Left cardiac atrium (tissue), 4 donors: Measurements from ENCODE around the gene CCDC87. TPM values are rescaled to one million over a fixed set of nuclear protein-coding genes. Genes with fewer than 3 reads are reported as not detected.
"Not testable (repeated sequence)": the region's sequence is repeated elsewhere in the genome, so short reads cannot be mapped to it uniquely, and the experiment has no call there.

ENCODE experiments used
- ATAC-seq, 2 donors: fragments of 200-7000 bp; cut with Tn5 transposase; one replicate each; pipeline ENCODE4 v1.9.1; 2020; ENCODE audit warnings: mild to moderate bottlenecking in 2 of 2, moderate library complexity in 2 of 2
- DNase-seq: peaks from one replicate; pipeline ENCODE4 v3.0.0-alpha.2; 2020
- intact Hi-C, 2 donors: fragments of 100-400 bp; cut with DNase I; formaldehyde crosslinking; loops; one replicate each; pipeline versions ENCODE4 v1.14.1 to v1.15.1; 2022 to 2023
- total RNA-seq, 2 donors: library from RNA; stranded (reverse); fragmentation: NEBNext Ultra II Directional; extraction: Animal tissue kit (Norgen Biotek cat#: 25700); gene quantifications; one replicate each; pipeline ENCODE4 v1.2.1, GENCODE V29; 2021
- donor health status: DM: no; HTN: yes; CAD: no.
- donor health status: DM: no; HTN: yes; CAD: no; lungs with severe emphysema.
- donor health status: DM: yes; HTN: yes; CAD: no.
- donor health status: Dilated cardiomyopathy.

The CCDC87 gene
- total RNA-seq, 2 donors from 2014 or later, result 0.18 to 0.39 TPM

DNA sequence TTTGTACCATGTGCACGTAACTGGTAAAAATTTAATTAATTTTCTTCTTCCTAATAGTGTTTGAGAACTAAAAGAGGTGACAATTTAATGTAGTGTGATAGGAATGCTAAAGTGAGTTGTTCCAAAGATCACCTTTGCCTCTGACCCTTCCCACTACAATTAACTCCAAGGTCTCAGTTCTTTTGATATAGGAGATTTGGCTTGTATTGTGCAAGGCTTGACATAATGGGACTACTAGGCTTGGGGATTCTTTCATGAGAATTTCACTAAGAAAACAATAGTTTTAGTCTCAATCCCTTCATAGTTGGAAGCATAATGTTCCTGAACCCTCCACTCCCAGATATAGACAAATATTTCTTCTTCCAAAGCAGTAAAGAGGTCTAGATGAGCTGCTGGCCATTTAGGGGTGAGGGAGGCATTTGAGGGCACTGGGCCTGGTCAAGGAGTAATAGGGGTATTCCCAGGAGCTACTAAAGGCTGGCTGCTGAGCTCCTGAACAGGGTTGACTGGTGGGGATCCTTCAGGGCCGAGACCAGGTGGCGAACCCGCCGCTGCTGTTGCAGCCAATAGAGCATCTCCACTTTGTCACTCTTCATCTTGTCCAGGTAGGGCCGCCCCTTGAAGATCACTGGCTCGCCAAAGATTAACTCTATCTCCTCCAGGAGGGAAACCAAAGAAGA is 2.7 kb downstream of the CCDC87 start:
- intact Hi-C loops, result no loop called here
- DNase-seq (no peak), ATAC-seq (no peak)

DNA sequence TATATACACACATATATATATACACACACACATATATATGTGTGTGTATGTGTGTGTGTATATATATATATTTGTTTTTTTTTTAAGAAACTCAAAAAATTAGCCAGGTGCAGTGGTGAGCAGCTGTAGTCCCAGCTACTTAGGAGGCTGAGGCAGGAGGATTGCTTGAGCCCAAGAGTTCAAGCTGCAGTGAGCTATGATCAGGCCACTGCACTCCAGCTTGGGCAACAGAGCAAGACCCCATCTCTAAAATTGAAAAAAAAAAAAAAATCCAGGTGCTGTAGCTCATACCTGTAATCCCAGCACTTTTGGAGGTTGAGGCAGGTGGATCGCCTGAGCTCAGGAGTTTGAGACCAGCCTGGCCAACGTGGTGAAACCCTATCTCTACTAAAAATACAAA is 3.5 kb downstream of the CCDC87 start:
- DNase-seq, intact Hi-C loops, ATAC-seq: not testable (repeated sequence)

DNA sequence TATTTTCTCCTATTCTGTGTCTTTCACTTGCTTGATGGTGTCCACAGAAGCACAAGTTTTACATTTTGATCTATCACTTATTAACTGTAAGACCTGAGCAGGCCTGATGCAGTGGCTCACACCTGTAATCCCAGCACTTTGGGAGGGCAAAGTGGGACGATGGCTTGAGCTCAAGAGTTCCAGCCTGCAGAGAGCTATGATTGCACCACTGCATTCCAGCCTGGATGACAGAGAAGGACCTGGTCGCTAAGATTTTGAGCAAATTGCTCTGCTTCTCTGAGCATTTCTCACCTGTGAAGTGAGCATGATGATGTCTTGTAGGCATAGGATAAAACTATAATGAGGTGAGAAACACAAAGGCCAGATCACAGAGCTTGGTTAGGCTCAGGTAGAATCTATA is 6.7 kb downstream of the CCDC87 start:
- no peak for DNase-seq
- no peak for ATAC-seq
- intact Hi-C loops, result no loop called here

DNA sequence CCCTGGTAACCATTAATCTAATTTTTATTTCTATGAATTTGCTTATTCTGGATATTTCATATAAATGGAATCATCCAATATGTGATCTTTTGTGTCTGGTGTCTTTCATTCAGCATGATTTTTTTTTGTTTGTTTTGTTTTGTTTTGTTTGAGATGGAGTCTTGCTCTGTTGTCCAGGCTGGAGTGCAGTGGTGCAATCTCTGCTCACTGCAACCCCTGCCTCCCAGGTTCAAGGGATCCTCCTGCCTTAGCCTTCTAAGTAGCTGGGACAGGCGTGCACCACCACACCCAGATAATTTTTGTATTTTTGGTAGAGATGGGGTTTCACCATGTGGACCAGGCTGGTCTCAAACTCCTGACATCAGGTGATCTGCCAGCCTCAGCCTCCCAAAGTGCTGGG is 7.4 kb downstream of the CCDC87 start:
- DNase-seq, intact Hi-C loops, ATAC-seq: not testable (repeated sequence)

DNA sequence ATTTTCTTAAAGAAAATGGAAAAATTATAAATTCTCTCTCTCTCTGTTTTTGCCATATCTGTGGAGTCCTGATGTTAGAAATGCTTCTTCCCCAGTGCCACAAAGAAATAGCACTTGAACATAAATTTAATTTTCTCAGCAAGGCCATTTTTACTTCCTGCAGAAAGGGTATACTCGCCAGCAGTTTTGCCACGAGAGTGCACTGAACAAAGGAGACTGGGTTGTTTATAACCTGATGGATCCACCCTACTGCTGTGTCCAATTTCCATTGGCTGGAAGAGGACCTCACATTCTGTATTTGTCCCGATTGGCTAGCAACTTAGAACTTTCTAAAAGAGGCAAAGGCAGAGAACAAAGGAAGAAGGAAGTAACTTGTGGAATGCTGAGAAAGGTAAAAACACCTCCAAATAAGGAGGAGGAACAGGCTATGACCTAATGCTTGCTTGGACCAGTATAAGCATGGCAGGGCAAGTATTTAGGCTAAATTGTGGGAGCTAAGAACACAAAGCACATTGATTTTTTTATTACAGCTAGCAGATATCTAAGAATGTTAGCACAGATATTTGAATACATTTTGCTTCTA is 10.2 kb downstream of the CCDC87 start:
- intact Hi-C loops, DNase-seq, ATAC-seq: not testable (repeated sequence)

DNA sequence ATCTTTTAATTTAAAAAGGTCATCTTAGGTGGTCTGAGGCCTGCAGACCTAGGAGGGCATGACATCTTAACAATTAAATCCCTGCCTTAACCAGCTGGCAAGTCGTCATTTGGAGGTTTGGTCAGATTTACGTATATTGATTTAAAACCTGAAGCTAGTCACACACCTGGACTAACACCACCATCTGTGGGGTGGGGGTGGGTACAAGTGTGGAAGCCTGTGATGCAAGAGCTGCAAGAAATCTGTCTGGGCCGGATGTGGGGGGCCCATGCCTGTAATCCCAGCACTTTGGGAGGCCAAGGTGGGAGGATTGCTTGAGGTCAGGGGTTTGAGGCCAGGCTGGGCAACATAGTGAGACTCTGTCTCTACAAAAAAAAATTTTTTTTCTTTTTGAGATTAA is 11.6 kb downstream of the CCDC87 start:
- ATAC-seq (no peak), DNase-seq (no peak)
- intact Hi-C loops, result no loop called here

DNA sequence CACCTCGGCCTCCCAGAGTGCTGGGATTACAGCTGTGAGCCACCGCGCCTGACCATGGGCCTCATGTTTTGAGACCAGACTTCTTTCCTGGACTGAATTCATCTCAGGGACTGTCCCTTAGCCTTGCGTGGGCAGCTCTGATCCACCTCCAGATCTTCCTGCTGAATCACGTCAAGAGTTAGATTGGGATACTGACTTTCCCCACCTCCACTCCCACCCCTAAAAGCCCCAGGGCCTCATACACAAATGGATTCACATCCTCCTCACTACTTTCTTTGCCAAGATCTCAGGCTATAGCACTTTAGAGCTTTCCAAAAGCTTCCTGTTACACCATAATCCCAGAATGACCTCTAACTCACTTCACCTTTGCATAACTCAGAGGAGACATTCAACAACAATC is 12.1 kb downstream of the CCDC87 start:
- DNase-seq, result no peak
- intact Hi-C loops, result no loop called here
- no peak for ATAC-seq

DNA sequence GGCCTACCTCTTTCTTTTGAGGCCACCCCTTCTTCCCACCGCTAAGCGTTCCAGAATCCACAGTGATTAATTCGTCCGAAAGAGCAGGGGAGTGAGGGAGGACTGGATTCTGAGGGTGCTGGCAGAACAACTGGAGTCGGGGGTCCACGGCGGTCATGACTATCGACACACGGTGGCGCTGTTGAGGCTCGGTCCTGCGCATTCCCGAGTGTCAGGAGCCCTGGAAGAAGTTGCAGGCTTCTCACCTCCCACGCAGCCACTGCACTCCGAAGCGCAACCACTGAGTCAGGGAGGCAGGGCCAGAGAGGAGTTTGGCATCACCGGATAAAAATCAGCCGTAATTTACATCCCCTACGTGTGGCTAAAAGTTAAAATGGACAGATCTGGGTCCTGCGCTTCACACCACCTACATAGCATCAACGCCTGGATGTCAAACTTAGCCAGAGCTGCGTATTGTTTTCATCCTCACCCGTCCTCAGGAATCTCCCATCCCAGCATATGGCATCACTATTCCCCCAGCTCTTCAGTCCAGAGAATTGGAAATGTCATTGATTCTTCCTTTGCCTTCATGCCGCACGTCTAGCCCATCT is 13.8 kb downstream of the CCDC87 start:
- DNase-seq, result peak; percentile 88
- ATAC-seq, result peak; percentile 92 to 96
- intact Hi-C loops, result loop anchor here (1.0 to 10.0 kb wide), 3 partner anchors 99 to 256 kb away; no protein-coding TSS in a partner anchor

DNA sequence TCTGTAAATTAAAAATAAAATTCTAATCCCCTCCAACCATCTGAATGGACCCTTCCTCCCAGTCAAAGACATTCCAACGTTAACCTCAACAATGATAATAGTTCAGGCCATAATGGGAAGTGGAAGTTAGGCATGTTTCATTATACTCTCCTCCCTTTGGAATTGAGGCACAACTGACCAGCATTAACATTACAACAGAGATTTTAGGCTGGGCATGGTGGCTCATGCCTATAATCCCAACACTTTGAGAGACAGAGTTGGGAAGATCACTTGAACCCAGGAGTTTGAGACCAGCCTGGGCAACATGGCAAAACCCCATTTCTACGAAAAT is 22.0 kb downstream of the CCDC87 start:
- intact Hi-C loops, result loop anchor here (10.0 kb wide), 1 partner anchor 264 kb away; no protein-coding TSS in a partner anchor
- ATAC-seq (no peak), DNase-seq (no peak)

DNA sequence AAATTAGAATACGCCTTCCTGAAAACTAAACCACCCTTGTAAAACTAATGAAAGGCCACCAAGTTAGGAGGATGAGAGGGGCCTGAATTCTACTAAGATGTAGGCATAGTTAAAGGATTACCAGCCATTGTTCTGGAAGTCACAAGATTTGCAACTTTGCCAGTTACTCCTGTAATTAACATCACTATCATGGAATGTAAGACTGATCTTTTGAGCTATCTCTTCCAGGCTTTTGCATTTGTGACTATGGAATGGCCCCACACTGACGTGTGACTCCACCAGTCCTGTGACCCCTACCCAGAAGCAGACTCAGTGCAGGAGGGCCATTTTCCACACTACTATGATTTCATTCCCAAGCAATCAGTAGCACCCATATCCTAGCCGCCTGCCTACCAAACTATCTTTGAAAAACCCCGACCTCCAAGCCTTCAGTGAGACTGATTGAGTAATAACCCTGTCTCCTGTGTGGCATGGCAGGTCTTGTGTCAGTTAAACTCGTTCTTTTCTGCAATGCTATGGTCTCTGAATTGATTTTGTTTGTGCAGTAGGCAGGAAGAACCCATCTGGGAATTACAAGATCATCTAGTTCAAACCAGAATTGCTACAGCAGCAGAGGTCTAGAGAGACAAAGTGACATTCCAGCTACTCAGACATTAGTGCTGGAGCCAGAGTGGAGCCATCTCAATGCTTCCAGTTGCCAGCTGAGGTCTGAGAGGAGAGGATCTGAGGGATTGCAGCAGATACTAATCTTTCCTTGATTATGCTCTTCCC is 22.6 kb downstream of the CCDC87 start:
- intact Hi-C loops, result loop anchor here (10.0 kb wide), 1 partner anchor 265 kb away; no protein-coding TSS in a partner anchor
- ATAC-seq, result no peak
- no peak for DNase-seq

DNA sequence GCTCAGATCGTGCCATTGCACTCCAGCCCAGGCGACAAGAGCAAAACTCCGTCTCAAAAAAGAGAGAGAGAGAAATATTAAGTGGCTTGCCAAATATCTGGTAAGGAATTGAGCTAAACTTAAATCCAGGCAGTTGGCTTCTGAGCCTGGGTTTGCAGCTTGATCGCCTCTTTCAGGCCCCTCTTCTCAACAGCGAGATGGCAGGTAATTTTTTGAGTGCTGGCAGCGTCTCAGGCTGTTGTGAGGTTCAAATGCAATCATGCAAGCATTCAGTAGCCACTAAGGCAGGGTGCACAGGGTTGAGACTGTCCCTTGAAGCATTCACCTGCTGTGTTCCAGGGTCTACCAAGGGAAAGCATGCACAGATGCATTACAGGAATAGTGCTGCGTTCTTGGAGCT is 23.8 kb downstream of the CCDC87 start:
- DNase-seq (no peak), ATAC-seq (no peak)
- intact Hi-C loops, result no loop called here

DNA sequence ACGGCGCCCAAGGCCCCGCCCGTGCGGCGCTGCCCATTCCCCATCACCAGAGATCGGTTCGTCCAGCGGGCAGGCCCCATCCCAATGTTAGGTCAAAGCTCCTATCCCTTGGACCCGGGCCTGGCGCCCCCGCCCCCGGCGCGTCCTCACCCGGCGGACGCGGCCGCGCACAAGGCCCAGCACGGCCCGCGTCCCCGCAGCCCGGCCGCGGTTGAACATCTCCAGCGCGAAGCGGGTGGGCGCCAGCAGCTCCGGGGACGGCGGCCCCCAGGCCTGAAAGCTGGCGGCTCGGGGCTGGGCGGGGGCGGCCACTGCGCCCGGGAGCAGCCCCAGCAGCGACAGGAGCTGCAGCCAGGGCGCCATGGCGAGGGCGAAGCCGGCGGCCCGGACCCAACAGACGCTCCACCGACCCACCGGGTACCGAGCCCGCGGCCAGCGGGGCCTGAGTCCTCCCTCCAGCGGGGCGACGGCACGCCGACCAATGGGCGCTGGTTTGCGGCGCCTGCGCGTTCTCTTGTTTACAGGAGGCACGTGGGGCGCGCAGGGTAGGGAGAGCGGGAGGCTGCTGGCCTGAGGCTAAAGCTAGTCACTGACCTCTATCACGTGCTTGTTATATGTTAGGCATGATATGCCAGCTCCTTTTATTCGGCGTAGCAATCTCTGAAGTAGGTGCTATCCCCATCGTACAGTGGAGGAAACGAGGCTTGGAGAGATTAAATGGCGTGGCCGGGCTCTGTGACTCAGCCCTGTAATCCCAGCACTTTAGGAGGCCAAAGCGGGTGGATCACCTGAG is 24.5 kb downstream of the CCDC87 start, which contains the start of gene CTSF:
Gene CTSF (minus strand): TSS at position 483 of the 793 bp plus-strand sequence. CDS start 120 bp downstream, at position 363.
- intact Hi-C loops, result no loop called here

DNA sequence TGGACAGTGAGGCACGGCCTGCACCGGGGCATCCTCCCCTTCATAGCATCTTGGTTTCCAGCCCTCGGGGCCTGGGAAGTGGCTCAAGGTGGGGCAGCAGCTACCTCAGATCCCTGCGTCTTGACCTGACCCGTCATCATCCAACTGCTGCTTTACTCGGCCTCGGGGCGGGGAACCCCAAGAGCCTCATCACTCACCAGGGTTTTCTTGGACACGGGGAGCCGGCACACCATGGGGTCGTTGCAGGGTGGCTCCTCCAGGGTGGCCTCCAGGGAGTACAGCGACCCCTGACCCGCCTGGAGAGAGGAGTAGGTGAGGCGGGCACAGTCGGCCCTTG is 25.1 kb downstream of the CCDC87 start:
- intact Hi-C loops, result no loop called here
- no peak for DNase-seq
- ATAC-seq, result peak in 1 of 2 donors; percentile 39

More for the DNA sequence above, 24.5 kb downstream of the CCDC87 start, which contains the start of gene CTSF:
- DNase-seq (peak; percentile 90), ATAC-seq (peak; percentile 98)

DNA sequence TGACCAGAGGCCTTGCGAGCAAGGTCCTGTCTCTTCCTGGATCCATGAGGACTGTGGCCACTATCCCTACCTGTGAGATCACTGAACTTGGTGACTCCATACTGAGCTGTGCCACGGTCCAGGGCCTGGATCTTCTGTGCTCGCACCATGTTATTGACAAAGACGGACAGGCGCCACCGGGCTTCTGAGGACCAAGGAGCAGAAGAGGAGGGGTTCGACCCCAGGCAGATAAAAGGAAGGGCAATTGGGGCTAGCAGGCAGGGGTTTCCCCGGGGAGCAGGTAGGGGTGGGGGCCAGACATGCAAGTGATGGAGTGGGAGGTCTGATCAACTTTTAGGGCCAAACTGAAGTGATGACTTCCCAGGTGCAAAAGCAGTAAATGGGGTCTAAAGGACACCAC is 26.6 kb downstream of the CCDC87 start:
- intact Hi-C loops, result no loop called here
- ATAC-seq (no peak), DNase-seq (no peak)

DNA sequence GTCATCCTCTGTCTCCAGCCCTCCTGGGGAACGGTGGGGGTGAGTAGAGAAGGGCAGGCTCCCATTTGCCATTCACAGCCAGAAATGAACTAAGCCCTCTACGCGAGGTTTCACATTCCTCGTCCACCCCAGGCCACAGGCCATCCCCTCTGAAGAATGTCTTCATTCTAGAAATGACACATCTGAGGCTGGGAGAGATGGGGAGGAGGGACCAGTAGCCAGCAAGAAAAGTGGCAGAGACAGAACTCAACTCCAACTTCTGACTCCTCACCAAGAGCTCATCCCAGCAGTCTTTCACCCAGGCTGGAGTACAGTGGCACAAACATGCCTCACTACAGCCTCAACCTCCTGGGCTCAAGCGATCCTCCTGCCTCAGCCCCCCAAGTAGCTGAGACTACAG is 27.9 kb downstream of the CCDC87 start:
- no peak for DNase-seq
- intact Hi-C loops, result no loop called here
- no peak for ATAC-seq

DNA sequence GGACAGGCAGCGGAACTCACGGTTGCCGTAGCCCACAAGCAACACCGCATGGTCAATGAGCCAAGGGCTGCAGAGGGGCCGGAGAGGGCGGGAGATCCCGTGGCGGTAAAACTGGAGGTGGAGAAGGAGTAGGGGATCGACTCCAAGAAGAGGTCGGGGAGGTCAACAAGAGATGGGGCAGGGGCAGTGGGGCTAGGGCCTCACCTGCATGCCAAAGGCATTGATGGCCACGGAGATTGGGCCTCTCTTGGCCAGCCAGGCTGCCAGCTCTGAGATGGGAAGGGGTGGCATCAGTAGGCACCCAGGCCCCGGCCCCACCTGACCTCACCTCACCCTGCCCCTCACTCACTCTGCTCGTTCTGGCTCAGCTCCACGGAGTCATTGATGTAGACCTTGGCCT is 28.3 kb downstream of the CCDC87 start:
- ATAC-seq (no peak), DNase-seq (no peak)
- intact Hi-C loops, result no loop called here

DNA sequence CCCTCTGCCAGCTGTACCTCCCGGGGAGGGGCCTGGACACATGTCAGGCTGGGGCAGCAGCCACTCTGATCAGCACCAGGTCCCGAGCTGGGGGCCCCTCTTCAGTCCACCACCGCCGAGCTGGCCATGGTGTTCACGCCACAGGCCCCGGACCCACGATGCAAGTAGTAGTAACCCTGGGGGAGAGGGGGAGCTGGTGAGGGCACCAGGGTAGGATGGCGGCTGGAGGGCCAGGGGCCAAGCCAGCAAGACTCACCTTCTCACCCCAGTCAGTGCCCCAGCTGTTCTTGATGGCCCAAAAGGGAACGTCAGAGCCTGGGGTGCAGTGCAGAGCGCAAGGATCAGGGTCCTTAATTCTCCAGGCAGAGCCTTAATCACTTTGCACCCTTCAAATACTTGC is 29.0 kb downstream of the CCDC87 start:
- no peak for DNase-seq

DNA sequence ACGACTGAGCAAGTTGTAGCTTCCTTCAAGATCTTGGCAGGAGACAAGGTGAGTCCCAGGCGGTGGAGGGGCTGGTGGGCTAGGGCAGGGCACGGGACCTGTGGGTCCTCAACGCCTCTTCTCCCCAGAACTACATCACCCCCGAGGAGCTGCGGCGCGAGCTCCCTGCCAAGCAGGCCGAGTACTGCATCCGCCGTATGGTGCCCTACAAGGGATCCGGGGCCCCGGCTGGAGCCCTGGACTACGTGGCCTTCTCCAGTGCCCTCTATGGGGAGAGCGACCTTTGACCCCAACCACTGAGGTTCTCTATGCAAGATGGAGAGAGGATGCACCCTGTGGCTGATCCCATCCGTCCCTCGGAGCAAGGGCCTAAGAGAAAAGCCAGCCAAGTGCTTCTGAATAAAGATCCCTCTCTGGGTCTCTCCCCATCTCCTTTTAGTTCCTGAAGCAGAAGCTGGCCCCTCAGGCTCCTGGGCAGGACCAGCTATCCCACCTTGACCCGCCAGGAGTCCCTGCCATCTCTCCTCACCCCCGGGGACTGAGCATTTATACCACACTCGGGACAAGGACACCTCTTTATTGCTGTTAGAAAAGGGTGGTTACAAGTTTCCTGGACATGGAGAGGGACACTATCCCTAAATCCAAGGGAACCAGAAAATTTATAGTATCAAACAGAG is 29.8 kb downstream of the CCDC87 start:
- intact Hi-C loops, result no loop called here
- DNase-seq, result no peak
- ATAC-seq, result no peak

More for the DNA sequence above, 29.0 kb downstream of the CCDC87 start:
- no peak for ATAC-seq
- intact Hi-C loops, result no loop called here

DNA sequence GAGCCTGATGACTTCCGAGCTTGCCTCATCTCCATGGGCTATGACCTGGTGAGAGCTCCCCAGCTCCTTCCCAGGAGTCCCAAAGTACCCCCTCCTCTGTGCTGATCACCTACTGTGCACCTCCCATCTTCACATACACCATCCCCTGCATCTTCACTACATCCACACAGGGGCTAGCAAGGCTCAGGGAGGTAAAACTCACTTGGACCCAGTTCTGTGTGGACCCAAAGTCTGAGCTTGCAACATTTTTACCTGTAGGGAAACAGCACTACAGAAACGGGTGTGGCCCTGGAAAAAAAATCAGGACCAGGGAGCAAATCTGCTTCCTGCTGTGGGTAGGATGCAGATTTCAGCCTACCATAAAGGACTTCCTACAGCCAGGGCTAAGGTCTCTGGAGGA is 30.6 kb downstream of the CCDC87 start:
- intact Hi-C loops, result no loop called here
- ATAC-seq (no peak), DNase-seq (no peak)
